GM06990 (cell line): ENCODE results near the gene PMM1.
A peak's percentile ranks its signal among the peaks of the same experiment; 100 is the strongest.

Source experiments
- DNase-seq: peaks from one replicate; pipeline ENCODE4 v3.0.0-alpha.2; 2011; ENCODE audit not compliant: insufficient read length; ENCODE audit errors: extremely low read depth
- H3K27me3 ChIP-seq: replicated peaks from 2 replicates; pipeline ENCODE4 v1.6.0; 2011; ENCODE audit warnings: low read length; ENCODE audit not compliant: control insufficient read depth, insufficient read depth
- H3K36me3 ChIP-seq: 2 replicates; pipeline ENCODE4 v1.5.1; 2011; ENCODE audit warnings: low read length; ENCODE audit not compliant: control insufficient read depth, insufficient read depth
- H3K4me3 ChIP-seq: replicated peaks from 2 replicates; pipeline ENCODE4 v1.5.1; 2011; ENCODE audit warnings: low read depth, mild to moderate bottlenecking, control low read depth, low read length
- TF ChIP-seq, protein P1 (sequence below): IDR thresholded peaks from 2 replicates; pipeline ENCODE4 v1.5.1; 2011; ENCODE audit warnings: low read length, control low read depth, mild to moderate bottlenecking, inconsistent platforms; ENCODE audit not compliant: insufficient read depth, poor library complexity, severe bottlenecking

The PMM1 gene

DNA sequence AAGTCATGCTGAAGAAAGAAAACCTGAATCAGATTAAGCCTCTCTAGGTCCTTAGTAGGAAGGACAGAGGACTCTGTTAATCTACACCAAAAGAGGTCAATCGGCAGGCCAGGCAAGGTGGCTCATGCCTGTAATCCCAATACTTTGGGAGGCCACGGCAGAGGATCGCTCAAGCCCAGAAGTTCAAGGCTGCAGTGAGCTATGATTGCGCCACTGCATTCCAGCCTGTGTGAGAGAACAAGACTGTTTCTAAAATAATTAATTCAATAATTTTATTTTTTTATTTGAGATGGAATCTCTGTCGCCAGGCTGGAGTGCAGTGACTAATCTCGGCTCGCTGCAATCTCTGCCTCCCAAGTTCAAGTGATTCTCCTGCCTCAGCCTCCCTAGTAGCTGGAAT lies 35.9 kb upstream of the PMM1 start:
- Histone ChIP-seq H3K36me3 (peaks cover 14% of the 10 kb centered on the region), H3K27me3 (no peaks in the 10 kb centered on the region), H3K4me3 (no peak overlapping the region)
- no peak for DNase-seq
- TF ChIP-seq, protein P1, sequence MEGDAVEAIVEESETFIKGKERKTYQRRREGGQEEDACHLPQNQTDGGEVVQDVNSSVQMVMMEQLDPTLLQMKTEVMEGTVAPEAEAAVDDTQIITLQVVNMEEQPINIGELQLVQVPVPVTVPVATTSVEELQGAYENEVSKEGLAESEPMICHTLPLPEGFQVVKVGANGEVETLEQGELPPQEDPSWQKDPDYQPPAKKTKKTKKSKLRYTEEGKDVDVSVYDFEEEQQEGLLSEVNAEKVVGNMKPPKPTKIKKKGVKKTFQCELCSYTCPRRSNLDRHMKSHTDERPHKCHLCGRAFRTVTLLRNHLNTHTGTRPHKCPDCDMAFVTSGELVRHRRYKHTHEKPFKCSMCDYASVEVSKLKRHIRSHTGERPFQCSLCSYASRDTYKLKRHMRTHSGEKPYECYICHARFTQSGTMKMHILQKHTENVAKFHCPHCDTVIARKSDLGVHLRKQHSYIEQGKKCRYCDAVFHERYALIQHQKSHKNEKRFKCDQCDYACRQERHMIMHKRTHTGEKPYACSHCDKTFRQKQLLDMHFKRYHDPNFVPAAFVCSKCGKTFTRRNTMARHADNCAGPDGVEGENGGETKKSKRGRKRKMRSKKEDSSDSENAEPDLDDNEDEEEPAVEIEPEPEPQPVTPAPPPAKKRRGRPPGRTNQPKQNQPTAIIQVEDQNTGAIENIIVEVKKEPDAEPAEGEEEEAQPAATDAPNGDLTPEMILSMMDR: no peak

DNA sequence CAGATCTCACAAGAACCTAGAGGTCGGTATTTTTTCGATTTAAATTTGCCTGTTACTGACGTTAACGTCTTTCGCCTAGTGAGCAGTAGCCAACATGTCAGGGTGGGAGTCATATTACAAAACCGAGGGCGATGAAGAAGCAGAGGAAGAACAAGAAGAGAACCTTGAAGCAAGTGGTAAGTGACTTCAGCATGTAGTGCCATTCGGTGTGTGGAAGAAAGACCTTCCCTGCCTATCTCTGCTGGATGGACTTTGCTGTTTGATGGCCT lies 32.2 kb upstream of the PMM1 start:
- H3K27me3 ChIP-seq: no peaks in the 10 kb centered on the region
- H3K36me3 ChIP-seq: peaks cover 6% of the 10 kb centered on the region
- peak overlapping the region; percentile 99 for H3K4me3 ChIP-seq
- no peak for DNase-seq
- TF ChIP-seq, protein P1: no peak

DNA sequence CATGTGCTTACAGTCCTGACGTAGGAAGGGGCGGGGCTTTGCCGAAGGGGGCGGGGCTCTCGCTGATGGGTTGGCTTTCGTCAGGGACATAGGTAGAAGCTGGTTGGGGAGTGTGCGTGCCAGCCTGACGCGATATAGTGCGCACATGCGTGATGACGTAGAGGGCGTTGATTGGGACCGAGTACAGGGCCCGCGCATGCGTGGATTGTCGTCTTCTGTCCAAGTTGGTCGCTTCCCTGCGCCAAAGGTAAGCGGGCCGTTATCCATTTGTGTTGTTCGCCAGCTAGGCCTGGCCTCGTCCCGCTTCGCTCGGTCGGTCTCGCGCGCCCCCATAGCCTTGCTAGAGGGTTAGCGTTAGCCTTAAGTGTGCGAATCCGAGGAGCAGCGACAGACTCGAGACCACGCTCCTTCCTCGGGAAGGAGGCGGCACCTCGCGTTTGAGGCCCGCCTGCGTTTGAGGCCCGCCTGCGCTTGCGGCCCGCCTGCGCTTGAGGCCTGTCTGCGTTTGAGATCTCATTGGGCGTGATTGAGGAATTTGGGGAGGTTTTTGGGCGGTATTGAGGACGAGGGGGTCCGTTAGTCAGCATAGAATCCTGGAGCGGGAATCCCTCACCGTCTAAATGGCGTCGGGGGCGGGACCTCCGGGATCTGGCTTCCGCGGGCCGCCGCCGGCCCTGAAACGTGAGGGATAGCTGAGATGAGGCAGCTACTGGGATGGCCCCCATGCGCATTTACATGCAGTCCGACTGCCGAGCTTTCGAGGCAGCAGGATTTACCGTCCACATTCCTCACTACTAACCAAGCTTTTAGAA lies 31.7 kb upstream of the PMM1 start, which contains the start of gene XRCC6:
XRCC6 (plus strand) TSS at position 197 of the 812 bp plus-strand sequence. CDS start 710 bp downstream, outside the sequence.
- DNase-seq: peak; percentile 98
- Histone ChIP-seq H3K4me3 (peak within 1 kb of the TSS; percentile 99), H3K27me3 (no peaks in the 10 kb centered on the region), H3K36me3 (peaks cover 6% of the 10 kb centered on the region)
- TF ChIP-seq, protein P1: no peak

DNA sequence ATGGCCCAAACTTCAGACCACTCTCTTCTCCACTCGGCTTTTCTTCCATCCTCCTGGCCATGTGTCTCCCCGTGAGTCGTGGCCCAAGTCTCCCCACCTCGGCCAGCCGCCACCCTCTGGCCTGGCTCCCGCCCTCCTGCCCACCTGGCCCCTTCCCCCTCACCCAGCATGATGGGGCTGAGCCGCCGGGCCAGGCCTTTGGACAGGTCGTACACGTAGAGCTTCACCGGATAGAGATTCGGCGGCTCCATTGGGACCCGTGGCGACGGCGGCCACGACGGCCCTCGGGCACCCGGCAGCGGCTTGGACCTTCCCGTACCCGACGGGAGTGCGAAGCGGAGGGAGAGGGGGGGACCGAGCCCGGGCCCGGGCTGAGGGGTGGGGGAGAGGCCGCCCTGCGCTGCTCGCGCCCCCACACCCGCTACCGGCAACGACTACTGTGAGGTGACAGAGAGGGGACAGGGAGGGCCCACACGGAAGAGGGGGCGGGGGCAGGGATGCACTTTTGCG lies 31.0 kb upstream of the PMM1 start, which contains the start of gene DESI1:
DESI1 (minus strand) TSS at position 455 of the 510 bp plus-strand sequence; CDS start at position 251, 204 bp downstream.
- Histone ChIP-seq H3K27me3 (no peaks in the 10 kb centered on the region), H3K4me3 (peak within 1 kb of the TSS; percentile 99), H3K36me3 (peaks cover 6% of the 10 kb centered on the region)
- TF ChIP-seq, protein P1: no peak
- no peak for DNase-seq

DNA sequence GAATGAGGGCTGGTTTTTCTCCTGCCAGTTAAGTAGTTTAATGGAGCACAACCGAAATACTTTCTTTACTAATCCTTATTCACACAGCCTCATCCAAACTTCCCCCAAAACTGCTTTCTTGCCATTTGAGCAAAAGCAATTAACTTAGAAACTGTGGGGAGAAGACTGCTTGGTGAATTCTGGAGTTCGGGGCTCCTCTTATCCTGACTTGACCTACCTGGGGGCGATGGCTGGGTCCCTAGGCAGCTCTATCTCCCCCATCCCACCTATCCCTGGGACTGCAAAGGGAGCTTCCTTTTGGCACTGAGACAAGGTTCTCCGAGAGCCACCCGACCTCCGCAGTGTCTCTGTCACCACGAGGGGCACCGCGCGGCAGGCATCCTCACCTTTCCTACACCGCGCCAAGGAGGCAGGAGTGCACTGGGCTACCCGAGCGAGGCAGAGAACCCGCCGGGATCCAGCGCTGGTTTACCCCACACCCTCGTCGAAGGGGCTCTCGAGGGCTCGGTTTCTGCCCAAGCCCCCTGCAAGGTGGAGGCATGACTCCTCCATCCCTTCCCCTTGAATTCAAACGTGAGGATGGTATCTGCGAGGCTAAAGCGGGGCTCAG lies 30.4 kb upstream of the PMM1 start:
- peak; percentile 66 for DNase-seq
- Histone ChIP-seq H3K36me3 (peaks cover 2% of the 10 kb centered on the region), H3K27me3 (no peaks in the 10 kb centered on the region), H3K4me3 (peak overlapping the region; percentile 95)
- TF ChIP-seq, protein P1: no peak
